ENCODE results near the gene TENT4B.

- TF ChIP-seq EZH2phosphoT487 (IDR thresholded peaks at IDR 0.05; ENCODE audit: borderline replicate concordance, low read length) = no peak
- no peak for TF ChIP-seq CTCF (IDR thresholded peaks at IDR 0.05; ENCODE audit: low read depth, low read length, poor library complexity, severe bottlenecking)
Measured at GRCh38 chr16:50265716-50266336, 112.7 kb downstream of the TENT4B start.
